ENCODE data around the gene CPEB1. TPM values are rescaled to one million over a fixed set of nuclear protein-coding genes. Genes with fewer than 3 reads are reported as not detected.
"Not testable (repeated sequence)": the region's sequence is repeated elsewhere in the genome, so short reads cannot be mapped to it uniquely, and the experiment has no call there.

The CPEB1 gene
- total RNA-seq, 1 experiment from 2014 or later = 1.0 TPM

GRCh38 chr15:82535566-82536408 is 111.4 kb downstream of the CPEB1 start:
- Histone ChIP-seq H3T11ph (ENCODE audit: low read length) (no peak overlapping the region), H3K79me1 (ENCODE audit: insufficient read depth, low read depth, low read length, poor library complexity, severe bottlenecking) (no peaks in the 10 kb centered on the region), H3K14ac (ENCODE audit: insufficient read depth, low read length) (no peak overlapping the region), H2AFZ (ENCODE audit: low read length) (no peak overlapping the region), H3K27me3 (ENCODE audit: insufficient read depth, low read length) (no peaks in the 10 kb centered on the region), H4K20me1 (ENCODE audit: control insufficient read depth, insufficient read depth, insufficient read length) (no peaks in the 10 kb centered on the region), H2BK20ac (ENCODE audit: low read depth, low read length, poor library complexity, severe bottlenecking) (no peak overlapping the region), H3K56ac (ENCODE audit: insufficient read length, low read depth, low read length) (no peak overlapping the region), H3K4ac (ENCODE audit: low read depth, low read length) (no peak overlapping the region), H2BK5ac (ENCODE audit: insufficient read length, low read length) (no peak overlapping the region), H2BK120ac (ENCODE audit: low read depth, low read length, poor library complexity, severe bottlenecking) (no peak overlapping the region), H3K4me2 (ENCODE audit: insufficient read depth, insufficient read length, low read length) (no peak overlapping the region), H4K91ac (ENCODE audit: insufficient read length, low read depth, low read length) (no peak overlapping the region), H3K9me3 (ENCODE audit: control insufficient read depth, low read depth, low read length) (no peaks in the 10 kb centered on the region), H3K23ac (ENCODE audit: insufficient read length, low read depth, low read length) (no peak overlapping the region), H4K8ac (replicated peaks; ENCODE audit: insufficient read length, low read depth, low read length) (no peak overlapping the region), H2BK15ac (ENCODE audit: low read depth, low read length) (no peak overlapping the region), H2AK5ac (ENCODE audit: insufficient read length, low read length) (no peak overlapping the region), H3K79me2 (ENCODE audit: insufficient read depth, low read length) (peaks cover 12% of the 10 kb centered on the region; the same call in 1 of the 2 replicates), H3K4me1 (ENCODE audit: insufficient read depth, low read length) (0 out of 2 replicates have a peak, but pooled peaks cover 2% of the 10 kb centered on the region), H4K5ac (ENCODE audit: insufficient read length, low read depth, low read length) (no peak overlapping the region), H3K9ac (ENCODE audit: extremely low read depth, insufficient read length, low read length) (no peak overlapping the region), H3K23me2 (ENCODE audit: insufficient read length, low read depth, low read length, poor library complexity, severe bottlenecking) (peaks cover 6% of the 10 kb centered on the region), H3K18ac (ENCODE audit: insufficient read length, low read depth, low read length) (no peak overlapping the region), H3K27ac (ENCODE audit: insufficient read length, low read depth, low read length) (no peak overlapping the region), H2BK12ac (ENCODE audit: insufficient read length, low read depth, low read length) (no peak overlapping the region)
- peak overlapping the region; percentile 54 to 93 (median 84); a peak in 5 of 7 replicates for H3K27ac Mint-ChIP-seq
- WGBS (ENCODE audit: extremely low coverage, insufficient read length, low lambda C conversion rate) = no CpG with 5 or more reads among the region's 9 CpGs
- H3K4me1 Mint-ChIP-seq = peaks cover 22% of the 10 kb centered on the region in 2 experiments
- peaks cover 54 to 77% (median 61%) of the 10 kb centered on the region in 3 experiments for H3K36me3 Mint-ChIP-seq (ENCODE audit: insufficient read depth in 1 of 3, low read depth in 3 of 3)
- TF ChIP-seq CTCF (conservative IDR thresholded peaks at IDR 0.05) = no peak
- H3K27me3 Mint-ChIP-seq (ENCODE audit: low read depth) = no peaks in the 10 kb centered on the region; the same call in none of the 2 replicates
- no peak overlapping the region; a peak in 1 of 5 replicates for H3K4me3 Mint-ChIP-seq
- H3K9me3 Mint-ChIP-seq = peaks cover 0 to 8% of the 10 kb centered on the region in 2 experiments; a peak in 1 of 5 replicates
- DNase-seq = peak; percentile 33

GRCh38 chr15:82535151-82535550 is 112.0 kb downstream of the CPEB1 start:
- H3K14ac ChIP-seq (ENCODE audit: insufficient read depth, low read length); H2BK15ac ChIP-seq (ENCODE audit: low read depth, low read length); H2BK5ac ChIP-seq (ENCODE audit: insufficient read length, low read length); H3K56ac ChIP-seq (ENCODE audit: insufficient read length, low read depth, low read length); H2BK120ac ChIP-seq (ENCODE audit: low read depth, low read length, poor library complexity, severe bottlenecking); H3K27me3 ChIP-seq (ENCODE audit: insufficient read depth, low read length); H3K4me1 ChIP-seq (ENCODE audit: insufficient read depth, low read length); H3K9ac ChIP-seq (ENCODE audit: extremely low read depth, insufficient read length, low read length); H4K8ac ChIP-seq (replicated peaks; ENCODE audit: insufficient read length, low read depth, low read length); H3T11ph ChIP-seq (ENCODE audit: low read length); H2AK5ac ChIP-seq (ENCODE audit: insufficient read length, low read length); DNase-seq; H2BK12ac ChIP-seq (ENCODE audit: insufficient read length, low read depth, low read length); H3K23ac ChIP-seq (ENCODE audit: insufficient read length, low read depth, low read length); H4K5ac ChIP-seq (ENCODE audit: insufficient read length, low read depth, low read length); H3K4me2 ChIP-seq (ENCODE audit: insufficient read depth, insufficient read length, low read length); H3K18ac ChIP-seq (ENCODE audit: insufficient read length, low read depth, low read length); H3K27me3 Mint-ChIP-seq (ENCODE audit: low read depth); H3K27ac Mint-ChIP-seq; H3K23me2 ChIP-seq (ENCODE audit: insufficient read length, low read depth, low read length, poor library complexity, severe bottlenecking); H4K20me1 ChIP-seq (ENCODE audit: control insufficient read depth, insufficient read depth, insufficient read length); H3K4me3 Mint-ChIP-seq; H3K9me3 ChIP-seq (ENCODE audit: control insufficient read depth, low read depth, low read length); H3K27ac ChIP-seq (ENCODE audit: insufficient read length, low read depth, low read length); H3K79me1 ChIP-seq (ENCODE audit: insufficient read depth, low read depth, low read length, poor library complexity, severe bottlenecking); H3K9me3 Mint-ChIP-seq; H2BK20ac ChIP-seq (ENCODE audit: low read depth, low read length, poor library complexity, severe bottlenecking); H2AFZ ChIP-seq (ENCODE audit: low read length); H3K4ac ChIP-seq (ENCODE audit: low read depth, low read length); H4K91ac ChIP-seq (ENCODE audit: insufficient read length, low read depth, low read length): not testable (repeated sequence)
- H3K36me3 Mint-ChIP-seq (ENCODE audit: insufficient read depth in 1 of 3, low read depth in 3 of 3) = peaks cover 54 to 77% (median 61%) of the 10 kb centered on the region in 3 experiments
- WGBS (ENCODE audit: extremely low coverage, insufficient read length, low lambda C conversion rate) = no CpG with 5 or more reads among the region's 5 CpGs
- peaks cover 12% of the 10 kb centered on the region; the same call in 1 of the 2 replicates for H3K79me2 ChIP-seq (ENCODE audit: insufficient read depth, low read length)
- H3K4me1 Mint-ChIP-seq = peaks cover 24 to 26% of the 10 kb centered on the region in 2 experiments

Measured in H9 (cell line).